GOT3 (cell line): ENCODE results near the gene SERPING1.
"Not testable (repeated sequence)": the region's sequence is repeated elsewhere in the genome, so short reads cannot be mapped to it uniquely, and the experiment has no call there.

Experiments used
- DNase-seq: peaks from one replicate; lab custom pipeline; 2025; ENCODE audit warnings: mixed read lengths; lab: John Stamatoyannopoulos, UW

The SERPING1 gene

GRCh38 chr11:57638005-57638781, 40.7 kb downstream of the SERPING1 start:
- no peak for DNase-seq

GRCh38 chr11:57638811-57639320, 41.4 kb downstream of the SERPING1 start:
- no peak for DNase-seq

GRCh38 chr11:57639321-57640067, 42.0 kb downstream of the SERPING1 start:
- no peak for DNase-seq

- no peak for DNase-seq
These were observed 42.7 kb downstream of the SERPING1 start for GRCh38 chr11:57640068-57640800.

- no peak for DNase-seq
These were observed 43.7 kb downstream of the SERPING1 start for GRCh38 chr11:57641011-57641807.

GRCh38 chr11:57643802-57644201, 46.3 kb downstream of the SERPING1 start:
- no peak for DNase-seq

GRCh38 chr11:57644748-57645688, 47.5 kb downstream of the SERPING1 start:
- DNase-seq, result no peak

- no peak for DNase-seq
These were observed 48.2 kb downstream of the SERPING1 start for GRCh38 chr11:57645689-57646085.

GRCh38 chr11:57646194-57646798, 48.8 kb downstream of the SERPING1 start:
- DNase-seq, result no peak

GRCh38 chr11:57646799-57647303, 49.4 kb downstream of the SERPING1 start:
- no peak for DNase-seq

- DNase-seq, result no peak
These were observed 49.9 kb downstream of the SERPING1 start for GRCh38 chr11:57647372-57647771.

GRCh38 chr11:57647960-57648800, 50.7 kb downstream of the SERPING1 start:
- no peak for DNase-seq

GRCh38 chr11:57648801-57649735, 51.6 kb downstream of the SERPING1 start:
- DNase-seq, result no peak

- no peak for DNase-seq
These were observed 52.6 kb downstream of the SERPING1 start, which contains the start of gene YPEL4 for GRCh38 chr11:57649826-57650738. Gene YPEL4, minus strand, starts transcription at chr11:57649912. Its CDS starts 2,805 bp downstream, at chr11:57647107.

GRCh38 chr11:57650739-57651090, 53.2 kb downstream of the SERPING1 start:
- DNase-seq, result no peak

- DNase-seq, result no peak
These were observed 53.9 kb downstream of the SERPING1 start for GRCh38 chr11:57651408-57651807.

GRCh38 chr11:57652230-57652629, 54.7 kb downstream of the SERPING1 start:
- DNase-seq, result not testable (repeated sequence)
